Measurements from ENCODE around the gene CRYL1.

The CRYL1 gene

GRCh38 chr13:20525601-20526544 lies at the start of gene CRYL1:
Gene CRYL1, minus strand, starts transcription at chr13:20525857. Its CDS starts 63 bp downstream, at chr13:20525794.
- peak within 1 kb of the TSS; percentile 77 for H3K27ac ChIP-seq
- TF ChIP-seq ZFX (IDR thresholded peaks at IDR 0.05; ENCODE audit: borderline replicate concordance) (no peak), CTCF (IDR thresholded peaks at IDR 0.05) (no peak)

DNA sequence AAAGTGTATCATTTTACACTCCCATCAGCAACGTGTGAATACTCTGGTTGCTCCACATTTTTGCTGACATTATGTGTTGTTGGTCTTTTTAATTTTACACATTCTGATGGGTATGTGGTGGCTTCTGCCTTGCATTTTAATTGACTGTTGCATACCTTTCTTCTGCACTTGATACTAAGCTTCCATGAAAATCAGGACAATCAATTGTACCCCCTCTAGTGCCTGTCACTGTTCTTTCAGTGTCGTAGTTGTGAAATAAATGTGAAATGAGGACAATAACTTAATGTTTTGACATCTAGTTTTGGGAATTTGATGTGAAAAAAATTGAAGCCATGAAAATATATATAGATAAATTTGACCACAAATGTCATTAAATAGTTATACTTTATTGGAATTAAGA lies 48.0 kb upstream of the CRYL1 start:
- no peak overlapping the region for H3K27ac ChIP-seq
- no peak for TF ChIP-seq CTCF (IDR thresholded peaks at IDR 0.05)
- no peak for TF ChIP-seq ZFX (IDR thresholded peaks at IDR 0.05; ENCODE audit: borderline replicate concordance)

- TF ChIP-seq CTCF (IDR thresholded peaks at IDR 0.05) (no peak), ZFX (IDR thresholded peaks at IDR 0.05; ENCODE audit: borderline replicate concordance) (no peak)
- no peak overlapping the region for H3K27ac ChIP-seq
Measured at GRCh38 chr13:20573186-20573585, 47.5 kb upstream of the CRYL1 start.

GRCh38 chr13:20571676-20572075 lies 46.0 kb upstream of the CRYL1 start:
- H3K27ac ChIP-seq, result no peak overlapping the region
- no peak for TF ChIP-seq ZFX (IDR thresholded peaks at IDR 0.05; ENCODE audit: borderline replicate concordance)
- TF ChIP-seq CTCF (IDR thresholded peaks at IDR 0.05), result no peak

- no peak overlapping the region for H3K27ac ChIP-seq
- TF ChIP-seq ZFX (IDR thresholded peaks at IDR 0.05; ENCODE audit: borderline replicate concordance) (no peak), CTCF (IDR thresholded peaks at IDR 0.05) (no peak)
Measured at GRCh38 chr13:20570517-20570916, 44.9 kb upstream of the CRYL1 start.

GRCh38 chr13:20567881-20568528 lies 42.3 kb upstream of the CRYL1 start:
- TF ChIP-seq ZFX (IDR thresholded peaks at IDR 0.05; ENCODE audit: borderline replicate concordance), result no peak
- TF ChIP-seq CTCF (IDR thresholded peaks at IDR 0.05), result no peak
- H3K27ac ChIP-seq, result peak overlapping the region; percentile 94
